K562 (cell line): ENCODE results near the gene SIM2. TPM values are rescaled to one million over a fixed set of nuclear protein-coding genes. Genes with fewer than 3 reads are reported as not detected.

Experiments used
- ATAC-seq: fragments of 200-7000 bp; cut with Tn5 transposase; 3 replicates; pipeline ENCODE4 v1.9.1; 2020; ENCODE audit warnings: moderate library complexity
- BruUV-seq: library from RNA; stranded (reverse); fragments of 400-500 nt; replicated peaks from 2 replicates; lab custom pipeline; 2021; lab: Mats Ljungman, UMichigan
- CTCF ChIA-PET: fragments of 300-600 bp; formaldehyde crosslinking; extraction: SDS; loops from one replicate; lab custom pipeline; 2021; ENCODE audit warnings: low intra/inter-chr PET ratio; lab: Yijun Ruan, JAX
- POLR2A ChIA-PET: fragments of 300-600, 350-650 bp; sonication (Branson Sonifier 250); formaldehyde crosslinking; extraction: SDS; loops from one replicate; lab custom pipeline; 2021; ENCODE audit warnings: antibody characterized with exemption, inconsistent platforms; lab: Yijun Ruan, JAX
- DNase-seq, 4 experiments: peaks; one replicate each; pipeline versions ENCODE4 v3.0.0 to v3.0.0-alpha.2; 2011 to 2018; ENCODE audit warnings: low spot score in 3 of 4, mixed read lengths in 3 of 4; ENCODE audit errors: extremely low read depth in 1 of 4
- FAIRE-seq: peaks from 2 replicates; lab custom pipeline; 2011; peaks lifted over from hg19 to GRCh38; lab: Jason Lieb, UNC
- H2AFZ ChIP-seq: 2 replicates; pipeline ENCODE4 v1.6.0; 2011; ENCODE audit warnings: low read depth, low read length, control low read depth, inconsistent platforms
- H3K27ac ChIP-seq: fragments of 200-600 bp; 3 replicates; pipeline ENCODE4 v1.8.0; 2011; ENCODE audit warnings: low read depth, mild to moderate bottlenecking, control low read depth, inconsistent platforms, low read length, moderate library complexity, mixed read lengths; ENCODE audit errors: extremely low read depth
- H3K27me3 ChIP-seq, 2 experiments: fragments of 300-600 bp in 1 of 2; 2 replicates in 1 of 2; 3 replicates in 1 of 2; pipeline versions ENCODE4 v1.6.0 to v1.8.0; 2011; ENCODE audit warnings: inconsistent platforms in 2 of 2, low read length in 2 of 2, mild to moderate bottlenecking in 1 of 2, mixed read lengths in 1 of 2, moderate library complexity in 1 of 2; ENCODE audit not compliant: control insufficient read depth in 2 of 2, insufficient read depth in 2 of 2
- H3K36me3 ChIP-seq: fragments of 300-600 bp; 3 replicates; pipeline ENCODE4 v1.8.0; 2011; ENCODE audit warnings: mild to moderate bottlenecking, low read length, inconsistent platforms; ENCODE audit not compliant: control insufficient read depth, insufficient read depth
- H3K4me1 ChIP-seq, 2 experiments: fragments of 200-600 bp in 1 of 2; replicated peaks in 1 of 2; 2 replicates in 1 of 2; 3 replicates in 1 of 2; pipeline versions ENCODE4 v1.5.1 to v1.8.0; 2011; ENCODE audit warnings: inconsistent platforms in 2 of 2, low read length in 2 of 2, mild to moderate bottlenecking in 1 of 2, mixed read lengths in 1 of 2, moderate library complexity in 1 of 2; ENCODE audit not compliant: control insufficient read depth in 2 of 2, insufficient read depth in 2 of 2
- H3K4me2 ChIP-seq: 2 replicates; pipeline ENCODE4 v1.6.1; 2011; ENCODE audit warnings: low read length, control low read depth, inconsistent platforms, mixed read lengths; ENCODE audit not compliant: insufficient read depth
- H3K4me3 ChIP-seq: fragments of 200-600 bp; sonication (generic), shearing (Covaris generic); 2 replicates; pipeline ENCODE4 v1.5.1; 2016; ENCODE audit warnings: control low read depth, inconsistent platforms
- H3K79me2 ChIP-seq: fragments of 200-600 bp; 3 replicates; pipeline ENCODE4 v1.8.0; 2011; ENCODE audit warnings: low read length, inconsistent platforms; ENCODE audit not compliant: control insufficient read depth, insufficient read depth
- H3K9ac ChIP-seq, 2 experiments: 2 replicates each; pipeline versions ENCODE4 v1.6.0 to v1.6.1; 2011; ENCODE audit warnings: low read depth in 2 of 2, low read length in 2 of 2, control low read depth in 1 of 2, inconsistent platforms in 1 of 2, mild to moderate bottlenecking in 1 of 2, mixed read lengths in 1 of 2; ENCODE audit not compliant: insufficient read depth in 1 of 2
- H3K9me1 ChIP-seq: one replicate; pipeline ENCODE4 v1.6.0; 2011; ENCODE audit warnings: inconsistent platforms, mild to moderate bottlenecking, low read length, moderate library complexity; ENCODE audit not compliant: control insufficient read depth, insufficient read depth
- H3K9me3 ChIP-seq: replicated peaks from 2 replicates; pipeline ENCODE4 v1.5.1; 2011; ENCODE audit warnings: low read depth, low read length, inconsistent platforms; ENCODE audit not compliant: control insufficient read depth, insufficient read depth
- H4K20me1 ChIP-seq: replicated peaks from 2 replicates; pipeline ENCODE4 v1.6.1; 2011; ENCODE audit warnings: low read length, inconsistent platforms, mixed read lengths; ENCODE audit not compliant: control insufficient read depth, insufficient read depth
- BHLHE40 ChIP-seq: IDR thresholded peaks from 2 replicates; pipeline ENCODE4 v1.6.1; 2011; ENCODE audit warnings: low read length, improper control_type of control experiment
- CTCF ChIP-seq, 3 experiments: IDR thresholded peaks in 2 of 3; conservative IDR thresholded peaks in 1 of 3; 2 replicates each; pipeline ENCODE4 v1.5.1; 2011 to 2012; ENCODE audit warnings: low read length in 3 of 3, mild to moderate bottlenecking in 3 of 3, control low read depth in 2 of 3, improper control_type of control experiment in 1 of 3, inconsistent platforms in 1 of 3, low read depth in 1 of 3, mixed read lengths in 1 of 3, moderate library complexity in 1 of 3; ENCODE audit not compliant: insufficient read depth in 2 of 3
- ESRRA ChIP-seq: fragments of 450-650 bp; IDR thresholded peaks from 2 replicates; pipeline ENCODE4 v1.6.1; 2014; ENCODE audit warnings: low read depth, mild to moderate bottlenecking, moderate library complexity, borderline replicate concordance
- ETS2 ChIP-seq: IDR thresholded peaks from 2 replicates; pipeline ENCODE4 v1.6.1; 2016; ENCODE audit warnings: borderline replicate concordance, missing genetic modification characterization, mild to moderate bottlenecking, moderate library complexity, missing compliant biosample characterization; ENCODE audit not compliant: poor library complexity, severe bottlenecking
- NR2C1 ChIP-seq, 2 experiments: fragments of 450-650 bp; IDR thresholded peaks; 2 replicates each; pipeline ENCODE4 v1.6.1; 2017; ENCODE audit warnings: mild to moderate bottlenecking in 2 of 2, antibody characterized with exemption in 1 of 2, inconsistent platforms in 1 of 2, missing compliant biosample characterization in 1 of 2, missing genetic modification characterization in 1 of 2
- WGBS: fragments of 100-300 bp; shearing (Covaris generic); methylation state at CpG from one replicate; pipeline ENCODE4 v1.1.6; 2016; ENCODE audit warnings: low coverage, mixed read lengths; ENCODE audit not compliant: insufficient coverage; ENCODE audit errors: missing lambda C conversion rate; 5-methylcytosine and 5-hydroxymethylcytosine counted together
- in situ Hi-C: fragments of 300-500 bp; cut with MboI; formaldehyde crosslinking; loops from 4 replicates; pipeline ENCODE4 v1.15.0; 2018; ENCODE audit warnings: inconsistent platforms, mixed read lengths
- intact Hi-C: fragments of 100-400 bp; cut with micrococcal nuclease; formaldehyde crosslinking; loops from 2 replicates; pipeline ENCODE4 v1.14.2; 2022
- polyA plus RNA-seq, 8 experiments: library from polyadenylated mRNA; depleted of rRNA in 4 of 8; stranded (reverse) in 5 of 8; unstranded in 3 of 8; fragments of >200 nt; fragmentation: Nextera tagmentation in 2 of 8; fragmentation: Illumina TruSeq in 1 of 8; extraction: Ambion mirVana in 2 of 8; extraction: Trizol in 1 of 8; gene quantifications; 2 replicates each; pipeline versions ENCODE4 v1.2.1 to v1.2.3, GENCODE V29; 2011 to 2014; ENCODE audit warnings: inconsistent platforms in 1 of 8, missing spikeins in 1 of 8
- total RNA-seq, 7 experiments: library from RNA; depleted of rRNA in 6 of 7; stranded (reverse); fragments of >200 nt in 6 of 7; fragmentation: Illumina TruSeq in 2 of 7; extraction: Trizol in 2 of 7; gene quantifications; 2 replicates each; pipeline versions ENCODE4 v1.2.1 to v1.2.3, GENCODE V29; 2011 to 2021; ENCODE audit warnings: low replicate concordance in 1 of 7
- TF ChIP-seq, protein P1 (sequence below): sonication (generic); formaldehyde crosslinking; IDR thresholded peaks from 2 replicates; pipeline ENCODE4 v1.8.0; 2022; ENCODE audit warnings: mild to moderate bottlenecking, missing genetic modification reagents

SIM2 gene
- total and polyA plus RNA-seq, 9 of the 15 experiments (the other 6 are each of a cell fraction or from before 2014, with no cell fraction given) = 0.07 to 0.11 (median 0.08) TPM; not detected in 6

DNA sequence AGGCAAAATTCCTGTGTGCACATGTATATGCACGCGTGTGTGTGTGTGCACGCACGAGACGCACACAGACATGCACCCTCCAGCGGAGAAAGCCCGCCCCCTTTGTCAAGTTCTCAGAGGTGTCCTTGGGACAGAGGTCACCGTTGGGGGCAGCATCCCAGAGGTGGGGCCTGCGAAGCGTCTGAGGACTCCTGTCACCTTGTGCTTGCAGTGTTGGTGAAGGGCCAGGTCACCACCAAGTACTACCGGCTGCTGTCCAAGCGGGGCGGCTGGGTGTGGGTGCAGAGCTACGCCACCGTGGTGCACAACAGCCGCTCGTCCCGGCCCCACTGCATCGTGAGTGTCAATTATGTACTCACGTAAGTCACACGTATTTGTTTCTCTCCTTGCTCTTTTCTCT lies 42.6 kb downstream of the SIM2 start:
- FAIRE-seq (no peak), ATAC-seq (peak; percentile 43), DNase-seq (peak in 3 of 4 experiments; percentile 36 to 59 (median 50))
- WGBS = 15% methylated on average over 21 of the region's 21 CpGs
- H3K9me3 ChIP-seq = no peaks in the 10 kb centered on the region
- TF ChIP-seq, protein P1, sequence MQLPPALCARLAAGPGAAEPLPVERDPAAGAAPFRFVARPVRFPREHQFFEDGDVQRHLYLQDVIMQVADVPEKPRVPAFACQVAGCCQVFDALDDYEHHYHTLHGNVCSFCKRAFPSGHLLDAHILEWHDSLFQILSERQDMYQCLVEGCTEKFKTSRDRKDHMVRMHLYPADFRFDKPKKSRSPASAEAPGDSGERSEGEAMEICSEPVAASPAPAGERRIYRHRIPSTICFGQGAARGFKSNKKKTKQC (CRISPR knock-in tag) = no peak
- TF ChIP-seq ETS2 (tag) (no peak), CTCF (IDR thresholded peaks at IDR 0.05 in 2 of 3, conservative IDR thresholded peaks at IDR 0.05 in 1 of 3; ENCODE audit: insufficient read depth in 2 of 3, low read depth in 1 of 3, low read length in 3 of 3) (peak in 1 of 3 experiments; percentile 53; a peak in 2 of 6 replicates), NR2C1 (IDR thresholded peaks at IDR 0.05) (peak; percentile 43; the same call in 1 of the 2 replicates), NR2C1 (tag; IDR thresholded peaks at IDR 0.05) (peak; percentile 41; the same call in 1 of the 2 replicates), ESRRA (peak; percentile 93), BHLHE40 (peak; percentile 42; the same call in 1 of the 2 replicates)
- no peaks in the 10 kb centered on the region; the same call in none of the 2 replicates for H4K20me1 ChIP-seq
- ChIA-PET CTCF (no interaction called here), POLR2A (interaction anchor here (1.0 kb wide), 1 partner anchor 11 kb away, joined by 4 read pairs; no protein-coding TSS in a partner anchor)
- H3K9ac ChIP-seq = no peak overlapping the region
- no peaks in the 10 kb centered on the region for H3K9me1 ChIP-seq
- in situ Hi-C loops (loop anchor here (10.0 kb wide), 1 partner anchor 183 kb away; no protein-coding TSS in a partner anchor), intact Hi-C loops (no loop called here)
- H2AFZ ChIP-seq = no peak overlapping the region
- H3K27ac ChIP-seq = no peak overlapping the region
- H3K4me2 ChIP-seq = no peak overlapping the region
- no TSS peak for BruUV-seq
- peaks cover 0 to 12% of the 10 kb centered on the region in 2 experiments; a peak in 2 of 5 replicates for H3K4me1 ChIP-seq
- no peak overlapping the region for H3K4me3 ChIP-seq
- H3K27me3 ChIP-seq = peaks cover 58 to 87% of the 10 kb centered on the region in 2 experiments
- H3K79me2 ChIP-seq = no peaks in the 10 kb centered on the region
- no peaks in the 10 kb centered on the region for H3K36me3 ChIP-seq
